ENCODE measurements around the gene KIAA0825. TPM values are rescaled to one million over a fixed set of nuclear protein-coding genes. Genes with fewer than 3 reads are reported as not detected.

KIAA0825 gene
- total RNA-seq, 4 donors from 2014 or later: 1.2 to 5.3 (median 4.0) TPM

DNA sequence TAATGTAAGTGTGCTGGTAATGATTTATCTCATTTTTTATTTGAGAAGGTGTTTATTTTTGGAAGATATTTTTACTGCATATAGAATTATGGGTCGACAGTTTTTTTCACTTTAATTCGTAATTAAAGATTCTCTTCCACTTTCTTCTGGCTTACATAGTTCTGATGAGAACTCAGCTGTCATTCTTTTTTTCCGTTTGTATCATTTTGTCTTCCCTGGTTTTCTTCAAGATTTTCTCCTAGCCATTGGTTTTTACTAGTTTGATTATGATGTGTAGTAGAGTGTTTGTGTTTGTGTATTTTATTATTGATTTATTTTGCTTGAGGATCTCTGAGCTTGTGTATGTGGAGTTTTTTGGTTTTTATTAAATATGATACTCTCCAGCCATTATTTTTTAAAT lies 21.8 kb upstream of the KIAA0825 start:
- Histone ChIP-seq H3K36me3 (peaks cover 0 to 20% (median 5%) of the 10 kb centered on the region in 4 donors), H3K27me3 (no peaks in the 10 kb centered on the region), H3K9me3 (peaks cover 13 to 14% of the 10 kb centered on the region in 2 donors), H3K27ac (no peak overlapping the region), H3K4me1 (no peaks in the 10 kb centered on the region), H3K4me3 (no peak overlapping the region)
- intact Hi-C loops (cut with DNase I; ENCODE audit: low total_unique reads): no loop called here
- in situ Hi-C loops (cut with MboI; ENCODE audit: low pct_ligation_motif_present in 1 of 4, low pct_unique_long_range_greater_than_20kb in 1 of 4, low sequenced_read_pairs in 3 of 4): no loop called here
- TF ChIP-seq, protein P1, sequence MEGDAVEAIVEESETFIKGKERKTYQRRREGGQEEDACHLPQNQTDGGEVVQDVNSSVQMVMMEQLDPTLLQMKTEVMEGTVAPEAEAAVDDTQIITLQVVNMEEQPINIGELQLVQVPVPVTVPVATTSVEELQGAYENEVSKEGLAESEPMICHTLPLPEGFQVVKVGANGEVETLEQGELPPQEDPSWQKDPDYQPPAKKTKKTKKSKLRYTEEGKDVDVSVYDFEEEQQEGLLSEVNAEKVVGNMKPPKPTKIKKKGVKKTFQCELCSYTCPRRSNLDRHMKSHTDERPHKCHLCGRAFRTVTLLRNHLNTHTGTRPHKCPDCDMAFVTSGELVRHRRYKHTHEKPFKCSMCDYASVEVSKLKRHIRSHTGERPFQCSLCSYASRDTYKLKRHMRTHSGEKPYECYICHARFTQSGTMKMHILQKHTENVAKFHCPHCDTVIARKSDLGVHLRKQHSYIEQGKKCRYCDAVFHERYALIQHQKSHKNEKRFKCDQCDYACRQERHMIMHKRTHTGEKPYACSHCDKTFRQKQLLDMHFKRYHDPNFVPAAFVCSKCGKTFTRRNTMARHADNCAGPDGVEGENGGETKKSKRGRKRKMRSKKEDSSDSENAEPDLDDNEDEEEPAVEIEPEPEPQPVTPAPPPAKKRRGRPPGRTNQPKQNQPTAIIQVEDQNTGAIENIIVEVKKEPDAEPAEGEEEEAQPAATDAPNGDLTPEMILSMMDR (IDR thresholded peaks at IDR 0.05): no peak
- TF ChIP-seq POLR2AphosphoS5 (IDR thresholded peaks at IDR 0.05): no peak
- no peak for TF ChIP-seq EP300 (IDR thresholded peaks at IDR 0.05; ENCODE audit: low read depth)
- TF ChIP-seq POLR2A (IDR thresholded peaks at IDR 0.05): no peak
- WGBS, 2 donors (ENCODE audit: low coverage in 1 of 2): 95 to 100% methylated on average over 3 of the region's 3 CpGs
- no peak for DNase-seq

DNA sequence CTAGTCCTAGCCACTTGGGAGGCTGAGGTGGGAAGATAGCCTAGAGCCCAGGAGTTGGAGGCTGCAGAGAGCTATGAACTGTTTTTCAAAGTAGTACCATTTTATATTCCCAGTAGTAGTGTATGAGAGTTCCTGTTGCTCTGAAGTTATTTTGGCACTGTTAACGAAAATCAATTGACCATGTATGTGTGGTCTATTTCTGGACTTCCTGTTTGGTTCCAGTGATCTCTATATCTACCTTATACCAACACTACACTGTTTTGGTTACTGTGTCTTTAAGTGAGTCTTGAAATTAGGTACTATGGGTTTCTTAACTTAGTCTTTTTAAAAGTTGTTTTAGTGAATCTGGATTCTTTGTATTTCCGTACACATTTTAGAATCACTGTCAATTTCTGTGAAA lies 13.6 kb upstream of the KIAA0825 start:
- Histone ChIP-seq H3K9me3 (no peaks in the 10 kb centered on the region), H3K27me3 (no peaks in the 10 kb centered on the region), H3K36me3 (peaks cover 0 to 24% (median 0%) of the 10 kb centered on the region in 4 donors), H3K4me1 (no peaks in the 10 kb centered on the region), H3K4me3 (no peak overlapping the region), H3K27ac (no peak overlapping the region)
- 71 to 100% methylated on average over 2 of the region's 2 CpGs for WGBS, 2 donors (ENCODE audit: low coverage in 1 of 2)
- intact Hi-C loops (cut with DNase I; ENCODE audit: low total_unique reads) (no loop called here), in situ Hi-C loops (cut with MboI; ENCODE audit: low pct_ligation_motif_present in 1 of 4, low pct_unique_long_range_greater_than_20kb in 1 of 4, low sequenced_read_pairs in 3 of 4) (no loop called here)
- TF ChIP-seq EP300 (IDR thresholded peaks at IDR 0.05; ENCODE audit: low read depth): no peak
- TF ChIP-seq POLR2AphosphoS5 (IDR thresholded peaks at IDR 0.05): no peak
- TF ChIP-seq, protein P1 (IDR thresholded peaks at IDR 0.05): no peak
- TF ChIP-seq POLR2A (IDR thresholded peaks at IDR 0.05): no peak
- no peak for DNase-seq

DNA sequence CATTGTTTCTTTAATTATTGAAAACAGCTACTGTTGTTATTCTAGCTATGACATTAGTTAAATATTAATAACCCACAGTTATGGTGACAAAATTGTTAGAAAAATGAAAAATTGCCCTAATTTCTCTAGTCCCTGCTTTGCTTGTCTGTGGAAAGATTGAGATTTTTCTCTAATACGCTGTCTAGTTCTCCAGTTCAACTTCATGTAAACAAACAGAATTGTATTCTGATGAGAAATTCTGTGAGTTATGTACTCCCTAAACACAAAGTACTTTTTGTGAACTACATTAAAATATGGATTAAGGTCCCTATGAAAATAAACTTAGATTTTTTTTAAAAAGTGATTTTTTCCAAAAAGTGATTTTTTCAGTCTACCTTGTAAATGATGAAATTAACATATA lies 8.8 kb upstream of the KIAA0825 start:
- WGBS, 2 donors (ENCODE audit: low coverage in 1 of 2): 77 to 93% methylated on average over 1 of the region's 1 CpG
- peaks cover 0 to 23% (median 0%) of the 10 kb centered on the region in 4 donors for H3K36me3 ChIP-seq
- intact Hi-C loops (cut with DNase I; ENCODE audit: low total_unique reads): no loop called here
- H3K27me3 ChIP-seq: no peaks in the 10 kb centered on the region
- in situ Hi-C loops (cut with MboI; ENCODE audit: low pct_ligation_motif_present in 1 of 4, low pct_unique_long_range_greater_than_20kb in 1 of 4, low sequenced_read_pairs in 3 of 4): no loop called here
- H3K27ac ChIP-seq: no peak overlapping the region
- no peaks in the 10 kb centered on the region for H3K4me1 ChIP-seq
- no peak for TF ChIP-seq EP300 (IDR thresholded peaks at IDR 0.05; ENCODE audit: low read depth)
- TF ChIP-seq, protein P1 (IDR thresholded peaks at IDR 0.05): no peak
- no peak for TF ChIP-seq POLR2AphosphoS5 (IDR thresholded peaks at IDR 0.05)
- no peak for TF ChIP-seq POLR2A (IDR thresholded peaks at IDR 0.05)
- DNase-seq: no peak
- no peak overlapping the region for H3K4me3 ChIP-seq
- no peaks in the 10 kb centered on the region for H3K9me3 ChIP-seq

DNA sequence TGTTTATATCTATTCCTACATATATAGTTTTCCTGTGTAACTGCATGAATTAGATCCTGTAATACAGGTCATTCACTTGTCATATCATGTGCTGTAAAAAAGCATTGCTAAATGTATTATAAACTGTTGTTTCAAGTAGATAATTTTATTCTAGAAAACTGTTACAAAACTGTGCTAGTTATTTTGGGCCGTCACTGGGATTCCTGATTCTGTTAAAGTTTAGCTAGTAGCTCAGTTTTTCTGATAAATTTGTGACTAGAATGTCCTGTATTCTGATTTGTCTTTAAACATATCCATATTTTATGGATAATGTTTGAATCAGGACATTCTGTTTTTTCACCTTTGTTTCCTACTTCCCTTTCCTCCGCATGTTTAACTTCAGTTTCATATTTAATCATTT lies 5.5 kb upstream of the KIAA0825 start:
- no peaks in the 10 kb centered on the region for H3K9me3 ChIP-seq
- no peak for DNase-seq
- H3K4me1 ChIP-seq: peaks cover 0 to 12% (median 10%) of the 10 kb centered on the region in 4 donors
- 77 to 84% methylated on average over 2 of the region's 2 CpGs for WGBS, 2 donors (ENCODE audit: low coverage in 1 of 2)
- intact Hi-C loops (cut with DNase I; ENCODE audit: low total_unique reads): no loop called here
- no peak overlapping the region for H3K27ac ChIP-seq
- H3K36me3 ChIP-seq: no peaks in the 10 kb centered on the region
- H3K4me3 ChIP-seq: no peak overlapping the region
- H3K27me3 ChIP-seq: no peaks in the 10 kb centered on the region
- no peak for TF ChIP-seq POLR2A (IDR thresholded peaks at IDR 0.05)
- TF ChIP-seq, protein P1 (IDR thresholded peaks at IDR 0.05): no peak
- no peak for TF ChIP-seq EP300 (IDR thresholded peaks at IDR 0.05; ENCODE audit: low read depth)
- no peak for TF ChIP-seq POLR2AphosphoS5 (IDR thresholded peaks at IDR 0.05)
- in situ Hi-C loops (cut with MboI; ENCODE audit: low pct_ligation_motif_present in 1 of 4, low pct_unique_long_range_greater_than_20kb in 1 of 4, low sequenced_read_pairs in 3 of 4): no loop called here
